Right lobe of liver (tissue), 6 donors: Measurements from ENCODE around the gene SENP2. TPM values are rescaled to one million over a fixed set of nuclear protein-coding genes. Genes with fewer than 3 reads are reported as not detected.

Source experiments
- ATAC-seq, 4 donors: fragments of 200-7000 bp; cut with Tn5 transposase; one replicate each; pipeline ENCODE4 v1.9.1; 2020; ENCODE audit warnings: mild to moderate bottlenecking in 4 of 4, moderate library complexity in 4 of 4
- DNase-seq, 3 donors: peaks; one replicate each; pipeline ENCODE4 v3.0.0-alpha.2; 2020
- H3K27ac ChIP-seq, 3 donors: fragments of 200-600 bp; one replicate each; pipeline ENCODE4 v1.8.0; 2022
- H3K27me3 ChIP-seq, 2 donors: fragments of 200-600 bp; one replicate each; pipeline ENCODE4 v1.8.0; 2022
- H3K36me3 ChIP-seq, 4 donors: fragments of 200-600 bp; sonication (generic) in 1 of 4; one replicate each; pipeline versions ENCODE4 v1.5.1 to v1.8.0; 2017 to 2022; ENCODE audit warnings: control low read depth in 1 of 4
- H3K4me1 ChIP-seq, 4 donors: fragments of 200-600 bp; sonication (generic) in 1 of 4; one replicate each; pipeline versions ENCODE4 v1.5.1 to v1.8.0; 2017 to 2022; ENCODE audit warnings: control low read depth in 1 of 4
- H3K4me3 ChIP-seq, 3 donors: fragments of 200-600 bp; one replicate each; pipeline ENCODE4 v1.8.0; 2022
- H3K9me3 ChIP-seq, 4 donors: fragments of 200-600 bp; sonication (generic) in 1 of 4; one replicate each; pipeline versions ENCODE4 v1.5.1 to v1.8.0; 2017 to 2022; ENCODE audit warnings: control low read depth in 1 of 4
- POLR2A ChIP-seq: fragments of 450-650 bp; IDR thresholded peaks from one replicate; pipeline ENCODE4 v1.6.1; 2017; ENCODE audit warnings: antibody characterized with exemption, mild to moderate bottlenecking
- WGBS: methylation state at CpG from one replicate; pipeline ENCODE4 v1.1.6; 2018; ENCODE audit warnings: low coverage, low lambda C conversion rate; ENCODE audit not compliant: insufficient coverage; ENCODE audit errors: missing lambda C conversion rate; 5-methylcytosine and 5-hydroxymethylcytosine counted together
- intact Hi-C, 2 donors: fragments of 100-400 bp; cut with DNase I; formaldehyde crosslinking; loops; one replicate each; pipeline versions ENCODE4 v1.11.2 to v1.14.1; 2022
- total RNA-seq, 6 experiments: library from RNA; depleted of rRNA in 2 of 6; stranded (reverse); fragments of >200 nt in 2 of 6; fragmentation: NEBNext Ultra II Directional in 3 of 6; extraction: Animal tissue kit (Norgen Biotek cat#: 25700) in 3 of 6; gene quantifications; one replicate each; pipeline versions ENCODE4 v1.1.0 to v1.2.4, GENCODE V29; 2016 to 2023
- TF ChIP-seq, protein P1 (sequence below), 4 donors: fragments of 200-600 bp in 3 of 4; fragments of 450-650 bp in 1 of 4; IDR thresholded peaks; one replicate each; pipeline versions ENCODE4 v1.5.1 to v1.8.0; 2016 to 2022; ENCODE audit warnings: antibody characterized with exemption in 4 of 4, mild to moderate bottlenecking in 2 of 4
- donor health status: DM: no; HTN: yes; CAD: no.
- donor health status: DM: no; HTN: no; CAD: no.
- donor health status: DM: no; HTN: no; CAD: no.
- donor health status: DM: no; HTN: yes; CAD: no.
- donor health status: DM: no; HTN: yes; CAD: no.

The SENP2 gene
- total RNA-seq, 6 experiments from 2014 or later = 7.8 to 26.8 (median 17.8) TPM

- H3K27ac ChIP-seq = no peak overlapping the region
- DNase-seq (no peak), ATAC-seq (no peak)
- peaks cover 0 to 4% (median 2%) of the 10 kb centered on the region in 4 donors for H3K4me1 ChIP-seq
- TF ChIP-seq, protein P1, sequence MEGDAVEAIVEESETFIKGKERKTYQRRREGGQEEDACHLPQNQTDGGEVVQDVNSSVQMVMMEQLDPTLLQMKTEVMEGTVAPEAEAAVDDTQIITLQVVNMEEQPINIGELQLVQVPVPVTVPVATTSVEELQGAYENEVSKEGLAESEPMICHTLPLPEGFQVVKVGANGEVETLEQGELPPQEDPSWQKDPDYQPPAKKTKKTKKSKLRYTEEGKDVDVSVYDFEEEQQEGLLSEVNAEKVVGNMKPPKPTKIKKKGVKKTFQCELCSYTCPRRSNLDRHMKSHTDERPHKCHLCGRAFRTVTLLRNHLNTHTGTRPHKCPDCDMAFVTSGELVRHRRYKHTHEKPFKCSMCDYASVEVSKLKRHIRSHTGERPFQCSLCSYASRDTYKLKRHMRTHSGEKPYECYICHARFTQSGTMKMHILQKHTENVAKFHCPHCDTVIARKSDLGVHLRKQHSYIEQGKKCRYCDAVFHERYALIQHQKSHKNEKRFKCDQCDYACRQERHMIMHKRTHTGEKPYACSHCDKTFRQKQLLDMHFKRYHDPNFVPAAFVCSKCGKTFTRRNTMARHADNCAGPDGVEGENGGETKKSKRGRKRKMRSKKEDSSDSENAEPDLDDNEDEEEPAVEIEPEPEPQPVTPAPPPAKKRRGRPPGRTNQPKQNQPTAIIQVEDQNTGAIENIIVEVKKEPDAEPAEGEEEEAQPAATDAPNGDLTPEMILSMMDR (IDR thresholded peaks at IDR 0.05) = no peak
- TF ChIP-seq POLR2A = no peak
- no peak overlapping the region for H3K4me3 ChIP-seq
- intact Hi-C loops = no loop called here
- H3K27me3 ChIP-seq = no peaks in the 10 kb centered on the region
- 82% methylated on average over 4 of the region's 4 CpGs for WGBS
- H3K36me3 ChIP-seq = no peaks in the 10 kb centered on the region
- H3K9me3 ChIP-seq = no peaks in the 10 kb centered on the region
Measured at GRCh38 chr3:185661772-185662171, 75.7 kb downstream of the SENP2 start.

- Histone ChIP-seq H3K9me3 (no peaks in the 10 kb centered on the region), H3K27ac (no peak overlapping the region), H3K4me1 (peaks cover 0 to 4% (median 2%) of the 10 kb centered on the region in 4 donors), H3K27me3 (no peaks in the 10 kb centered on the region), H3K4me3 (no peak overlapping the region), H3K36me3 (no peaks in the 10 kb centered on the region)
- no peak for DNase-seq
- no peak for TF ChIP-seq POLR2A
- TF ChIP-seq, protein P1 (IDR thresholded peaks at IDR 0.05) = no peak
- WGBS = 82% methylated on average over 5 of the region's 5 CpGs
- intact Hi-C loops = no loop called here
- ATAC-seq = no peak
Measured at GRCh38 chr3:185663929-185664328, 77.8 kb downstream of the SENP2 start.

DNA sequence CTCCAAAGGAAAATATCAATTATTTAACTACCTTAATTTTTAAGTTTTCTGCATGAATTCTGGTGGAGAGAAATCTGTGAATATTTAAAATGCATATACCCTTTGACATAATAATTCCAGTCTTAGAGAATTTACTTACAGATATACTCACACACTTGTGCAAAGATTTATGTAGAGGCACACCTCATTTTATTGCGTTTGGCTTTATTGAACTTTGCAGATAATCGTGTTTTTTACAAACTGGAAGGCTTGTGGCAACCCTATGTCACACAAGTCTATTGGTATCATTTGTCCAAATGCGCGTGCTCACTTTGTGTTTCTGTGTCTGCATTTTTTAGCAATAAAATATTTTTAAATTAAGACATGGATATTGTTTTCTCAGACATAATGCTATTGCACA, 81.5 kb downstream of the SENP2 start:
- no peak overlapping the region for H3K4me3 ChIP-seq
- no peak for TF ChIP-seq POLR2A
- TF ChIP-seq, protein P1 (IDR thresholded peaks at IDR 0.05) = no peak
- no peaks in the 10 kb centered on the region for H3K27me3 ChIP-seq
- no peaks in the 10 kb centered on the region for H3K9me3 ChIP-seq
- DNase-seq (no peak), ATAC-seq (no peak)
- no peaks in the 10 kb centered on the region for H3K36me3 ChIP-seq
- H3K4me1 ChIP-seq = no peaks in the 10 kb centered on the region
- WGBS = 89% methylated on average over 4 of the region's 4 CpGs
- H3K27ac ChIP-seq = no peak overlapping the region
- intact Hi-C loops = no loop called here

GRCh38 chr3:185677146-185677829, 91.2 kb downstream of the SENP2 start:
- no peak for TF ChIP-seq POLR2A
- TF ChIP-seq, protein P1 (IDR thresholded peaks at IDR 0.05) = peak; percentile 60 to 82 (median 68)
- 100% methylated on average over 1 of the region's 1 CpG for WGBS
- Histone ChIP-seq H3K27me3 (no peaks in the 10 kb centered on the region), H3K27ac (no peak overlapping the region), H3K9me3 (no peaks in the 10 kb centered on the region), H3K4me1 (no peaks in the 10 kb centered on the region), H3K36me3 (no peaks in the 10 kb centered on the region), H3K4me3 (no peak overlapping the region)
- intact Hi-C loops = loop anchor here (10.0 kb wide), 1 partner anchor 88 kb away; no protein-coding TSS in a partner anchor
- ATAC-seq (peak; percentile 90 to 96 (median 94)), DNase-seq (no peak)
